GM21619 (cell line): ENCODE results near the gene FAM83D.

Experiments
- ATAC-seq: cut with Tn5 transposase; IDR thresholded peaks from one replicate; pipeline ENCODE4 v1.9.1; 2021; ENCODE audit not compliant: unreplicated experiment

The FAM83D gene

GRCh38 chr20:38926142-38926933 lies at the start of gene FAM83D:
Gene FAM83D, plus strand, starts transcription at chr20:38926417. Its CDS starts 26 bp downstream, at chr20:38926443.
- peak; percentile 93 for ATAC-seq

GRCh38 chr20:38877483-38877882 lies 48.7 kb upstream of the FAM83D start:
- no peak for ATAC-seq

- ATAC-seq, result no peak
These were observed 47.4 kb upstream of the FAM83D start for GRCh38 chr20:38878866-38879265.

- no peak for ATAC-seq
These were observed 45.1 kb upstream of the FAM83D start for GRCh38 chr20:38880952-38881735.

- ATAC-seq, result no peak
These were observed 44.3 kb upstream of the FAM83D start for GRCh38 chr20:38881806-38882440.

GRCh38 chr20:38882600-38882999 lies 43.6 kb upstream of the FAM83D start:
- ATAC-seq, result no peak

GRCh38 chr20:38883081-38883980 lies 42.9 kb upstream of the FAM83D start:
- no peak for ATAC-seq

- ATAC-seq, result no peak
These were observed 42.1 kb upstream of the FAM83D start for GRCh38 chr20:38883981-38884733.

- no peak for ATAC-seq
These were observed 40.9 kb upstream of the FAM83D start for GRCh38 chr20:38885357-38885756.

GRCh38 chr20:38888059-38888831 lies 38.0 kb upstream of the FAM83D start:
- no peak for ATAC-seq

- no peak for ATAC-seq
These were observed 37.2 kb upstream of the FAM83D start for GRCh38 chr20:38889050-38889449.

- ATAC-seq, result no peak
These were observed 36.3 kb upstream of the FAM83D start for GRCh38 chr20:38889792-38890496.

- ATAC-seq, result no peak
These were observed 35.8 kb upstream of the FAM83D start for GRCh38 chr20:38890497-38890818.

GRCh38 chr20:38892091-38892981 lies 33.9 kb upstream of the FAM83D start:
- peak; percentile 58 for ATAC-seq

- no peak for ATAC-seq
These were observed 33.1 kb upstream of the FAM83D start for GRCh38 chr20:38893056-38893564.

GRCh38 chr20:38893565-38894090 lies 32.6 kb upstream of the FAM83D start:
- ATAC-seq, result peak; percentile 49
